GM21528 (cell line): ENCODE data around the gene SCN4A.
"Not testable (repeated sequence)": the region's sequence is repeated elsewhere in the genome, so short reads cannot be mapped to it uniquely, and the experiment has no call there.

ENCODE experiments used
- ATAC-seq: cut with Tn5 transposase; IDR thresholded peaks from one replicate; pipeline ENCODE4 v1.9.1; 2021; ENCODE audit warnings: mild to moderate bottlenecking, moderate library complexity; ENCODE audit not compliant: unreplicated experiment, low FRiP score

Gene SCN4A

DNA sequence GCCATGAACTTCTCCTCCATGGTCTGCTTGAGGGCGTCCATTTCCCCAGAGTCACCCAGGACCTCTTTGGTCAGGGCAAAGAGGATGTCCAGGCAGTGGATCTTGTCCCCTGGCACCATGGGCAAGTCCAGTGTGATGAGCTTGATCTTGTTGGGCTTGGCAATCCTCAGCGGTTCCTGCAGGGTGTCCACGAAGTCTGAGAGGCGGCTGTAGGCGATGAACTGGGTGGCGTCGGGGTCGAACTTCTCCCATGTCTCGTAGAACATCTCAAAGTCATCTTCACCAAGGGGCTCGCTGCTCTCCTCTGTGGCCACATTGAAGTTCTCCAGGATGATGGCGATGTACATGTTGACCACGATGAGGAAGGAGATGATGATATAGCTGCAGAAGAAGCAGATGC lies 31.6 kb downstream of the SCN4A start:
- no peak for ATAC-seq

DNA sequence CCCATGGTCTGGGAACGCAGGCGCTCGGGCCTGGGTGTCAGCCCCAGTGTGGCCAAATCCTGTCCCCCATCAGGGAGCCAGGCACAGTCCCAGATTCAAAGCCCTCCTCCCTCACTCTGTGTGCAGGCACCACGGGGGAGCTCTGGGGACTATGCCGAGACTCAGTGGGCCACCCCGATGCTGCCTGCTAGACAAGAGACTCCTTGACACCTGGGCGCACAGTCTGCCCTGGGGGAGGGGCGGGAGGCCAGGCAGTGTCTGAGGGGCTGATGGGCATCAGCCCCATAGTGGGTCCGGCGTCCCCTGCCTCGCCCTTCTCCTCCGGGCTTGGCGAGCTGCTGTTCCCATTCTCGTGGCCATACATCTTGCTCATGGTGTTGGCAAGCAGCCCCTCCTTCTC lies 32.1 kb downstream of the SCN4A start:
- no peak for ATAC-seq

DNA sequence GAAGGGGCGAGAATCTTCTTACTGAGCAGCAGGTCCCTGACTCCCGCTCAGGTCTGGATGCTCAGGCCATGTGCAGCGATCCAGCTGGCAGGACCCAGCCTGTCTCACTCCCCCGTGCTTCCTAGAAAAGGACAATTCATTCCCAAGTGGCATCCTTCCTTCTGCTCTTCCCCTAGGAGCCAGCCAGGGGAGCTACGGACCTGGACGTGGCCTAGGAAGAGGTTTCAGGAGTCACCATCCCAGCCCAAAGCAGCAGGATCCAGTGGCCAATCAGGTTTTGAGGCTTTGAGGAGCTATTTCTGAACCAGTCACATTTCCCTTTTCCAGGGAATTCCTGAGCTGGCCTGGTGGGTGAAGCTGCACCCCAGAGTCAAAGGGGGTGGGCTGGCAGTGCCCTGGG lies 32.8 kb downstream of the SCN4A start:
- no peak for ATAC-seq

GRCh38 chr17:63939401-63939800 lies 33.3 kb downstream of the SCN4A start:
- ATAC-seq, result no peak

- no peak for ATAC-seq
These were observed 34.8 kb downstream of the SCN4A start for GRCh38 chr17:63937920-63938319.

DNA sequence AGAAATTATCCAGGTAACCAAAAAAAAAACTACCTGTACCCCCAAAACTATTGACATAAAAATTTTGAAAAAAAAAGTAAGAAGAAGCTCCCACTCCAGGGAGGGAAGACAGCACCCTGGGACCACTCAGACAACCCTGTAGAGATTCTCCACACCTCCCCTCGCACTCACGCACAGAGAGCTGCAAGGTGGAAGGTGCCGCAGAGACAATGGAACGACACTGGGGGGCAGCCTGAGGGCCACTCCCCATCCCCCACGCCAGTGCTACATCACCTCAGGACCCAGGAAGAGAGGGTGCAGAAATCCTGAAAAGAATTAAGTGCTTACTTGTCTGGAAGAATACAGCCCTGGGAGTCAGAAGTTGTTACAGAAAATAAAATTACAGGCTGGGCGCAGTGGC lies 35.4 kb downstream of the SCN4A start:
- no peak for ATAC-seq

DNA sequence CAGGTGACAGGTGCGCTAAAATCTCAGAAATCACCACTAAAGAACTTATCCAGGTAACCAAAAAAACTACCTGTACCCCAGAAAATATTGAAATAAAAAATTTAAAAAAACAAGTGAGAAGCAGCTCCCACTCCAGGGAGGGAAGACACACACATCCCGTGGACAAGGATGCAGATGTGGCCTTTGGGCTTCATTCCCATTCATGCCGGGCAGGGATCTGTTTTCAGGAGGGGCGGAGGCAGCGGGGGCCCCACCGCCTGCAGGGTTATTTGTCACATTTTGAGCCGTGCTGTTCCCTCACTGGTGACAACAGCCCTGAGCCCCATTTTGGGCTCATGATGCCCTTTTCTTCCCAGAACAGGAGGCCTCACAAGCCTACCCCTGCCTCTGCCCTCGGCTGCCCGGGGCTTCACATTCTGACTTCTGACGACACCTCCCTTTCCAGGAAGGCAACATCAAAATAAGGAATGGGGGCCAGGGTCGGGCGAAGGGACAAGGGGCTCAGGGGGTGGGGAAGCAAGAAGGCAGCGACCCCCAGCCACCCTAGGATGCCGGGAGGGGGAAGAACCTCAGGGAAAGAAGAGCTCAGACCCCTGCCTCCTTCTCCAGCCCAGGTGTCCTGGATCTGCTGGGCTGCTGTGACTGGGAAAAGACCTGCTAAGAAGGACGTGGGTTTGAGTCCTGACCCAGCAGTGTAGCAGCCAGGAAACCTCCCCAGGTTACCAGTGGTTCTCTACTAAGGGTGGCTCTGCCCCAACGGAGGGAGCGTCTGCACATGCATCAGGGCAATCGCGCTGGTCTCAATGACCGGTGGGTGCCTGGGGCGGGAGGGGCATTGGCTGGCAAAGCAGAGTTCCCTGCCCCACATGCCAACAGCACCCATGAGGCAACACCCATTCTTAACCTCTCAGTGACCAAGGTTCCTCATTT lies 38.3 kb downstream of the SCN4A start:
- no peak for ATAC-seq

DNA sequence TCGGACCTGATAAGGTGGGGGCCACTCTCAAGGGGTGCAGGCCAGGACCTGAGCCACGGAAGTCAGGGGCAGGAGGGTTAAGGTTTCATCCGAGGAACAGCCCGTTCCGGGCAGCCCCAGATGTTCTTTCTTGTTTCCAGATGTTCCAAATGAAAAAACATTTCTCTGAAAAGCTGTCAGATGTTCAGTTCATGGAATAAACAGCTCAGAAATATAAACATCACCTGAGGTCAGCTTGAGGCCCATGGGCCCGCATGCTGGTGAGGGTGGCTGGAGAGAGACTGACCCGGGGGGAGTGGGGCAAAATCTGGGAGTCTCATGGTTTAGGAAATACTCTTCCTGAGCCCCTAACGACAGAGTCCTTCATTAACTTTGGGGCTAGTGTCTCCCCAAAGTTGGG lies 39.1 kb downstream of the SCN4A start:
- no peak for ATAC-seq

DNA sequence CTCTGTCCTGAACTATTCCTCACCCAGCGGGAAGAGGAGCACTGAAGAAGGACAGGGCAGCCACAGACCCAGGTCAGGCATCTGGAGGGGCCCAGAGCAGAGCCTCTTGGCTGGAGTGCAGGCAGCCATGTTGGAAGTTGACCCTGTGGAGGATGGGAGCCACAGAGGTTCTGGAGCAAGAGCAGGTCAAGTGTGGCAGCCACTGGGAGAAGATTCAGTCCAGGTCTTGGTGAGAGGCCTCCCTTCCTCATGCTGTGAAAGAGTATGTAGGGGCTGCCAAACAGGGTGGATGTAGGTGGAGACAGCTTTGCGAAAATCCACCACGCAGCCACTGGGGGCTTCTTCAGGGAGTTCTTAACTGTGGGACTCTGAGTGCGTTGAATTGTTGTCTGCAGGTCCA lies 40.0 kb downstream of the SCN4A start:
- peak; percentile 26 for ATAC-seq

DNA sequence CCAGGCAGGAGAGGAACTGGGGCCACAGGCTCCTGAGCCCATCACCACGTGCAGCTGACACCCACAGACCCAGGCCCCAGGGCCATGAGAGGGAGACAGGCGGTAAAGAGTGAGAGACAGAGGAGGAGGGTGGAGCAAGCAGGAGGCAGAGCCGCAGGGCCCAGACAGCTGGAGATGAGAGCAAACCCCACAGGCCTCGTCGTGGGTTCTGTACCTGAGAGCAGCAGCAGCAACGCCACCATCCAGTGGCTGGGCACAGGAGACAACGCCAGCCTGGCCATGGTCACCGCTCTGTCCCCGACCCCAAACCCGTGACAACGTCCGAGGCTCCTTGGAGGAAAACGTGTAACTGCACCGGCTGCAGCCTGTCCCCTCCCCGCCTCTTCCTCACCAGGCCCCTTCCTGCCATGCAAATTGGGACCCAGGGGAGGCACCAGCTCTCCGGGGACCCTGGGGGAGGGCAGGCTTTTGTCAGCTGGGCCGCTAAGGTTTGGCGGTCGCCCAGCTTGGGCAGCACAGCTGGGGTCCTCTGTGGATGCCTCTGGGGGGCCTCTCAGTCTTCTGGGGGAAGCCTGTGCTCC lies 40.6 kb downstream of the SCN4A start, which contains the start of gene CD79B:
CD79B (minus strand) TSS at position 351 of the 581 bp plus-strand sequence; CDS start at position 281, 70 bp downstream.
- peak; percentile 76 for ATAC-seq

DNA sequence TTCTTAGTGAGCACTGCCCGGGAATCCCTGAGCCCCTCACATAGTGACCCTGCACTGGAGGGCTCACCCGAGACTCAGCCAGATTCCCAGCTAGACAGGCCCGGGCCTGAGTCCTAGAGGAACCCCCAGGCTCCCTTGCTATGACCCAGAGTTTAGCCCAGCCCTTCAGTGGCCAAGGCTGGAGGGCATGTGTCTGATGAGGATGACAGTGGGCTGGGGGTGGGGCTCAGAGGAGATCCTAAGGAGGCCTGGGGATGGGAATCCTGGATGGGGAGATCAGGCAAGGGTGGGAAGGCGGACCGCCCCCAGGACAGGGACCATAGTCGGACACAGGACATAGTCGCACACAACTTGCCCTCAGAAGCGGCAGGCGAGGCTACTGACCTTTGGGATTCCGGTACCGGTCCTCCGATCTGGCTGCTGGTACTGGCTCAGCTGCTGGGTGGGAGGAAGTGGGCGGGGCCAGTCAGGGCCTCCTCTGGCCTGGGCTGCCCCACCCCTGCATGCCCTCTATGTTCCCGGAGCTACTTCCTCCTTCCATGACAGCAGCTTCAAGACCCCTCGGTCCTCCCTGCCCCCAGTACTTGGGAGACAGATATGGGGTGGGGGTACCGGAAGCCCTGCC lies 41.7 kb downstream of the SCN4A start:
- no peak for ATAC-seq

GRCh38 chr17:63929860-63930766 lies 42.6 kb downstream of the SCN4A start:
- no peak for ATAC-seq

DNA sequence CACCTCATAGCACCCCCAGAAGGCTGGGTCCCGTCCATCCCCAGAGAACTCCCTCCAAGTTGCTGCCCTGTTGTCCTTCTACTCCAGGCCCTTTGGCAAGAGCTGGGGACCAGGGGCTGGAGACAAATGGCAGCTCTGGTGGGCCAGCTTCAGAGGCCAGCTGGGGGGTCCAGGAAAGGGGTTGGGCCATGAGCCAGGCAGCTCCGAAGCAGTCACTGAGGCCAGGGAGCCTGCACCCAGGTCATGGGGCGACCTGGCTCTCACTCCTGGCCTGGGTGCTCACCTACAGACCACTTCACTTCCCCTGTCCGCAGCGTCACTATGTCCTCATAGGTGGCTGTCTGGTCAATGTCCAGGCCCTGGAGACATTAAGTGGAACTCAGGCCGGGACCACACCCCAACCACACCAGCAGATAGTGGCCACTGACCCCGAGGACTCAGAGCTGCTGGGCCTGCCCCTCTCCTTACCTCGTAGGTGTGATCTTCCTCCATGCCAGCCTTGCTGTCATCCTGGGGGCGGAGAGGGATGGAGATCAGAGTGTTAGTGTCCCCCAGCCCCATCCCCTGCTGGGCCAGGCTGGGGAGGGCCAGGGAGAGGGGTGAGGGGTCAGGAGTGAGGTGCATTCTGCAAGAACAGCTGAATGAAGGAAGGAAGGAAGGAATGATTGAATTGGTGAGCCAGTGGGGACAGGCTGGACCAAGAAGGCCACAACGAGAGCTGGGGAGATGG lies 43.6 kb downstream of the SCN4A start:
- no peak for ATAC-seq

DNA sequence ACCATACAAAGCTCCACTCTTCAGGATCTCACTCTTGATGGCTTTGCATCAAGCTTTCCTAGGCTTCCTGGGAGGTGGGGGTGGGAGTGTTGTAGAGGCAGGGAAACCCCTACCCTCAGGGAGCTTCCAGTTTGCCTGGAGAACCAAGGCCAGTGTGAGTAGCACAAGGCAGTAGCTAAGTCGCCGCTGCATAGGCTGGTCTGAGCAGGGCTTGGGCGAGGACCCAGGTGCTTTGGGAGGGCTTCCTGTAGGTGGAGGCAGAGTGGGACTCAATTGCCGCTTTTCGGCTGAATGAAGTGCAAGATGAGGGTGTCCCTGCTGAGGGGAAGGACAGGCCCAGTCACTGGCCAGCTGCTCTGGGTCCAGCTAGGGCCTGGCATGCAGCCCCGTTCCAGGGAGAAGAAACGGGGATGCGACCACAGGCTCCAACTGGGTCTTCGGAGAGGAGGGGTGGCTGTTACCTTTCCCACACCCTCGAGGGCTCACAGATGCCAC lies 44.5 kb downstream of the SCN4A start:
- no peak for ATAC-seq

DNA sequence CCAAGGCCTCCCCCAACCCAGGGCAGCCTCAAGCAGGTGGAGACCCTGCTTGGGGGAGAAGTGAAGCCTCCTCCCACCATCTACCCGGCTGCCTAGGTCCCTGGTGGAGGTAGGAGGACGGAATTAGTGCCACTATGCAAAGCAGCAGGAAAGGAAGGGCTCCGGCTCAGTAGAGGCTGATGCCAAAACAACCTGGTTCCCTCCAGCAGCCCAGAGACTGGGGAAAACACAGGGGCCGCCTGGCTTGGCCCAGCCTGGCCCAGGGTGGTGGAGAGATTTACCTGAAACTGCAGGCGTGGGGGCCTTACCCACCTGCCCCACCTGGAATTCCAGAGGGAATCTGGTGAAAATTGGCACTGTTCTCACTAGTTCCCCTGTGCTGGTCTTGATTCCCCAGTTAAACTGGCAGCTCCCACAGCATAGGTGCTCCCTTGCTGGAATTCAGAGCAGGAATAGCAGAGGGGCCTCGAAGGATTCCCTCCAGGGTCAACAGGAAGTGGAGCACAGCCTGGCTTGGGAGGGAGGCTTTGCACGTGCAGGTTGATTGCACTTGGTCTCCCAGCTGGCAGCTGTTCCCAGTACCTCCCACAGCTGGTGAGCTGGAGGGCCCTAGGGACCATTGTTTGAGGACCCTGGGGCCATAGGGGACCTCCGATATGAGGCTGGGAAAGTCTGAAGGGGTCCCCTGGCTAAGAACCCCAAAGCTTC lies 45.1 kb downstream of the SCN4A start:
- ATAC-seq, result no peak

- no peak for ATAC-seq
These were observed 46.6 kb downstream of the SCN4A start for GRCh38 chr17:63926164-63926563.

DNA sequence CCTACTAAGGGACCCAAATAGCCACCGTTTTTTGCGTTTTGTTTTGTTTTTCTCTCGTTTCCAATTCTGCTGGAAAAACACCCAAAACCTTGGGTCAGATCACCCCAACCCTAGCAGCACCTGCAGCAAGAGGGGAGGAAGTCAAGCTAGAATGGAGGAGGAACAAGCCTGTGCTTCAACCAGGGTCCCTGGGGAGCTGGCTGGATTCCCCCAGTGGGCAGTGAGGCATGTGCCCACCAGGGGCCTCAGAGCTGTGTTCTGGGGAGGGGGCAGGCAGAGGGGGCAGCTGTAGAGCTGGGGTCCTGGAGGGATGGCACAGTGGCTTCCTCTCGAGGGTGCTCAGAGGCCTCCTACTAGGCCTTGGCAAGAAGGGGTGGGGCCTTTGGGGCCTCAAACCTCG lies 47.1 kb downstream of the SCN4A start:
- no peak for ATAC-seq

DNA sequence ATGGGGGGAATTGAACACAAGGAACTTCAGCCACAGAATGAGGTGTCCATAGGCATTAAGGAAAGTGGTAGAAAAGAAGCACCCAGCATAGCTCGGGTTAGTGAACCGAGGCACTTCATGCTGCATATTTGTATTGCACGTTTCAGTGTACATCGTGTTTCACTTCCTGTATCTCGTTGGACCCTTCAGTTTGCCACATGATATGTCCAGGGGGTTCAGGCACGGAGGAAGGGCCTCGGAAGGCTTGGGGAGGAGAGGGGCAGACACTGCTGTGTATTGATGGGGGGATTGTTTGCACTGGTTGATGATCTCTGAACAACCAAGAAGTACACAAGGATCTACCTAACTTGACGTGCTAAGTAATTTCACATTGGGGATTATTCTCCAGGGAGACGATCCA lies 50.3 kb downstream of the SCN4A start:
- peak; percentile 49 for ATAC-seq

GRCh38 chr17:63920779-63921178 lies 51.9 kb downstream of the SCN4A start:
- ATAC-seq, result not testable (repeated sequence)
